Stimulated activated memory B cell treated with anti-CD40 and anti-IgM and Interleukin-4, amounts not matched to agents 10 μg/mL and 1 μg/mL and 100 μg/mL, for 72 hours (primary cell): Measurements from ENCODE around the gene HACE1.

ENCODE experiments used
- ATAC-seq: fragments of 150-1000 bp; cut with Tn5 transposase; 2 replicates; pipeline ENCODE4 v1.10.0; 2021
- H3K27ac Mint-ChIP-seq: one replicate; pipeline ENCODE4 v1.8.0; 2022; ENCODE audit warnings: mild to moderate bottlenecking, mixed read lengths
- H3K27me3 Mint-ChIP-seq: one replicate; pipeline ENCODE4 v1.8.0; 2022; ENCODE audit warnings: mixed read lengths
- H3K36me3 Mint-ChIP-seq: one replicate; pipeline ENCODE4 v1.8.0; 2022; ENCODE audit warnings: mixed read lengths
- H3K4me1 Mint-ChIP-seq: one replicate; pipeline ENCODE4 v1.8.0; 2022; ENCODE audit warnings: mixed read lengths
- H3K4me3 Mint-ChIP-seq: one replicate; pipeline ENCODE4 v1.8.0; 2022; ENCODE audit warnings: mild to moderate bottlenecking, moderate library complexity, mixed read lengths
- H3K9me3 Mint-ChIP-seq: one replicate; pipeline ENCODE4 v1.8.0; 2022; ENCODE audit warnings: mixed read lengths

The HACE1 gene

DNA sequence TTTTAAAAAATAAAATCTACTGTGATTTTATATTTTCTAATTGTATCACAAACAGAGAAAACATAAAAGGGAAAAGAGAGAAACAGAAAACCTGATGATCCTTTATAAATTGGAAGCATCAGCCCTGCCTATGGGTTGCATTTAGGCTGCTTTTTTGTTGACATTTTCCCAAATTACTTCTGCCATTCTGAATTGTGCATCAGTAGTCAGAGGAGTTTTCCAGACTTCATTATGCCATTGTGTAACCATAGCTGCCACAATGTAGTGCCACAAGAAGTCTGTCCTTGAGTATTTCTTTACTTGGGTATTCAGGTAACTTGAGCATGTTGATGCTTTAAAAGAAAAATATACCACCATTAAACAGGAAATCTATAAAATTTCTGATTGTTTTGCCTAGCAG lies 130.3 kb downstream of the HACE1 start:
- peaks cover 17% of the 10 kb centered on the region for H3K36me3 Mint-ChIP-seq
- ATAC-seq: no peak
- H3K9me3 Mint-ChIP-seq: peaks cover 2% of the 10 kb centered on the region
- H3K27ac Mint-ChIP-seq: no peak overlapping the region
- no peaks in the 10 kb centered on the region for H3K27me3 Mint-ChIP-seq
- no peaks in the 10 kb centered on the region for H3K4me1 Mint-ChIP-seq
- no peak overlapping the region for H3K4me3 Mint-ChIP-seq

DNA sequence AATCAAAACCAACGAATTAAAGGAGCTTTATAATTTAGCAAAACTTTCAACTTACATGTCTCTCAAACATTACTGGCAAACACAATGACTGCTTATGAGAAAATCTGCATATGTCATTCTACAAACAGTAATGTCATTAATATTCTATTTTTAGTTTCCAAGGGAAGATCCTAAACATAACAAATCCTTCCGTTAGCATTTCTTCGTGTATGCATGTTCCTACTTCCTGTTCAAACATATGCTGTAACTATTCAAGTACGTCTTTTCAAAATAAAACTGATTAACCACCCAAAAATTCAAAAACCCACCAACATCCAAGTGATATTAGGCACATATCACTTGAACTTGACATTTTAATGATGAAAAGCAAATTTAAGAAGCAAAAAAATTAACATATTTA lies 131.3 kb downstream of the HACE1 start:
- Mint-ChIP-seq H3K27me3 (no peaks in the 10 kb centered on the region), H3K27ac (no peak overlapping the region), H3K4me3 (no peak overlapping the region), H3K9me3 (peaks cover 2% of the 10 kb centered on the region), H3K36me3 (peaks cover 15% of the 10 kb centered on the region), H3K4me1 (no peaks in the 10 kb centered on the region)
- ATAC-seq: no peak

DNA sequence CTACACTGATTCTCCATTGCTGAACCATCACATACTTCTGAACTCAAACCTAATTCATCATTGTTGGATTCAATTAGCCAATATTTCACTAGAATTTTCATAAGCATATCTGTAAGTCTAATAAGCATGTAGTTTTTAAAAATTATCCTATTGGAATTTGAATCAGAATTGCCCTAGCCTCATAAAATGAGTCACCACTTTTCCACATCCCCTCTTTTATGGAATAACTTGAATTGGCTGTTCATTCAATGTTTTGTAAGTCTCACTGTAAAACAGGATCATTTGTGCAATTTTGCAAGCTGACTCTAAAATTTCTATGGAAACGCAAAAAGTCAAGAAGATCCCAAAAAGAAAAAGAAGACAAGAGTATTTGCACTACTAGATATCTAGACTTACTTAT lies 141.0 kb downstream of the HACE1 start:
- H3K4me3 Mint-ChIP-seq: no peak overlapping the region
- ATAC-seq: no peak
- no peaks in the 10 kb centered on the region for H3K36me3 Mint-ChIP-seq
- no peaks in the 10 kb centered on the region for H3K4me1 Mint-ChIP-seq
- H3K9me3 Mint-ChIP-seq: no peaks in the 10 kb centered on the region
- no peaks in the 10 kb centered on the region for H3K27me3 Mint-ChIP-seq
- no peak overlapping the region for H3K27ac Mint-ChIP-seq

DNA sequence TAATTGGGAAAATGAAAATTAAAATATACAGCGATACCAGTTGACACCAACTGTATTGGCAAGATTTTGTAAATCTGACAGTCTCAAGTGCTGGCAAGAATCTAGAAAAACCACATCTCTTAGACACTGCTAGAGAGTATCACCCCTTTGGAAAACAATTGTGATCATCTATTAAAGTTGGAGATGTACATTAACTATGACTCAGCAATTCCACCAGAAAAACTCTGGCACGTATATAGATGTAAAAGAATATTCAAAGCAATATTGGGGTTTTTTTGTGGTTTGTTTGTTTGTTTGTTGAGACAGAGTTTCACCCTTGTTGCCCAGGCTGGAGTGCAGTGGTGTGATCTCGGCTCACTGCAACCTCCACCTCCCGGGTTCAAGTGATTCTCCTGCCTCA lies 142.9 kb downstream of the HACE1 start:
- no peak for ATAC-seq
- no peaks in the 10 kb centered on the region for H3K36me3 Mint-ChIP-seq
- H3K9me3 Mint-ChIP-seq: no peaks in the 10 kb centered on the region

DNA sequence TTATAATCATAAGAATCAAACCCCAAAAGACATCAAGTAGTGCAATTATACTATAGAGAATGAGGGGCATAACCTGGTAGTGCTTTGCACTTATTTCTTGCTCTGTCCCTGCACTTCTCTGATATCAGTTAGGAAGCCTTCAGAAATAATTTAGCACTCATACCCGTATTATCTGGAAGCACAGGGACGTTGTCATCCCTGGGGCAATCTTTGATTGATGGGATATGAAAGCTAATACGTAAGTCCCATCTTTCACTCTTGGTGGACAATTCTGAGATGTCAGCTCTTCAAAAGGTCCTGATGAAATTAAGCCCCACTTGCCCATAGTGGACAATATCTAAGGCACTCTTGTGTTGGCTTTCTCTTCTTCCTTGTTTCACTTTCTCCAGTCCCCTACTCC lies 144.9 kb downstream of the HACE1 start:
- H3K27ac Mint-ChIP-seq: no peak overlapping the region
- ATAC-seq: no peak
- H3K9me3 Mint-ChIP-seq: no peaks in the 10 kb centered on the region
- H3K36me3 Mint-ChIP-seq: no peaks in the 10 kb centered on the region
- H3K27me3 Mint-ChIP-seq: no peaks in the 10 kb centered on the region
- no peak overlapping the region for H3K4me3 Mint-ChIP-seq
- no peaks in the 10 kb centered on the region for H3K4me1 Mint-ChIP-seq

More for the DNA sequence above, 142.9 kb downstream of the HACE1 start:
- Mint-ChIP-seq H3K27me3 (no peaks in the 10 kb centered on the region), H3K4me1 (no peaks in the 10 kb centered on the region), H3K27ac (no peak overlapping the region), H3K4me3 (no peak overlapping the region)

DNA sequence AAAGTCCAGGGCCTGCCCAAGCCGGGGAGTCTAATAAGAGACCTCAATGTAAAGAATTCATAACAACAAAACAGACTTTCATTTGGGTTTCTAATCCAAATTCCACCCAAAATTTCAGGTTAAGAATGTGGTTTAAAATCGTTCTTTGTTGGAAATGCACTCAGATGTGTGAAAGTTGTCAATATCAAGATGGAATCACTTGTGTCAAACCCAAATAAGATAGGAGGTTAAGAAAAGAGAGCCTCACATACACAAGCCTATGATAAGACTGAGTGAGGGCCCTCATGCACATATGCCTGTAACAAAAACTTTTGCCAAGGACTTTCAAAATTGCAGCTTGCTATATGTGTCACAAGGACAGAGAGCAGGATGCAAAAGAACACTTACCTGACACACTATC lies 145.7 kb downstream of the HACE1 start:
- H3K27ac Mint-ChIP-seq: no peak overlapping the region
- no peaks in the 10 kb centered on the region for H3K36me3 Mint-ChIP-seq

DNA sequence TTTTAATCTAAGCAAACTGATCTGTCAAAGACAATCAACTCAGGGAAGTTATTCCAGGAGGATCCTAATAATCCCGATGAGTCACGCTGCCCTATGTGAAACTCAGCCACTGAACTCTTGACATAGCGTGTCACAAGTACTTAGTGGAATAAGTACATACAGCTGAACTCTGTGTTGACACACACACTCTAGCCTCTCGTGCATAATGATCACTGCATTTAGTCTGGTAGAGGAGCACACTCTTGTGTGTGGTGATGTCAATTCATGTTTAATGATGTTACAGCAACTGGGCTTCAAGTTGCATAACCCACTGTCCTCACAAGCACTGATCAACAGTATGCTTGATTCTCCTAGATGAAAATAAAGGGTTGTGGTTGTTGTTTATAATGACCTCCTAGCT lies 148.3 kb downstream of the HACE1 start:
- H3K27ac Mint-ChIP-seq: no peak overlapping the region
- H3K27me3 Mint-ChIP-seq: no peaks in the 10 kb centered on the region
- no peak overlapping the region for H3K4me3 Mint-ChIP-seq
- no peaks in the 10 kb centered on the region for H3K4me1 Mint-ChIP-seq
- ATAC-seq: no peak
- no peaks in the 10 kb centered on the region for H3K9me3 Mint-ChIP-seq
- no peaks in the 10 kb centered on the region for H3K36me3 Mint-ChIP-seq

More for the DNA sequence above, 145.7 kb downstream of the HACE1 start:
- no peaks in the 10 kb centered on the region for H3K9me3 Mint-ChIP-seq
- no peaks in the 10 kb centered on the region for H3K27me3 Mint-ChIP-seq
- H3K4me1 Mint-ChIP-seq: no peaks in the 10 kb centered on the region
- no peak overlapping the region for H3K4me3 Mint-ChIP-seq
- no peak for ATAC-seq

DNA sequence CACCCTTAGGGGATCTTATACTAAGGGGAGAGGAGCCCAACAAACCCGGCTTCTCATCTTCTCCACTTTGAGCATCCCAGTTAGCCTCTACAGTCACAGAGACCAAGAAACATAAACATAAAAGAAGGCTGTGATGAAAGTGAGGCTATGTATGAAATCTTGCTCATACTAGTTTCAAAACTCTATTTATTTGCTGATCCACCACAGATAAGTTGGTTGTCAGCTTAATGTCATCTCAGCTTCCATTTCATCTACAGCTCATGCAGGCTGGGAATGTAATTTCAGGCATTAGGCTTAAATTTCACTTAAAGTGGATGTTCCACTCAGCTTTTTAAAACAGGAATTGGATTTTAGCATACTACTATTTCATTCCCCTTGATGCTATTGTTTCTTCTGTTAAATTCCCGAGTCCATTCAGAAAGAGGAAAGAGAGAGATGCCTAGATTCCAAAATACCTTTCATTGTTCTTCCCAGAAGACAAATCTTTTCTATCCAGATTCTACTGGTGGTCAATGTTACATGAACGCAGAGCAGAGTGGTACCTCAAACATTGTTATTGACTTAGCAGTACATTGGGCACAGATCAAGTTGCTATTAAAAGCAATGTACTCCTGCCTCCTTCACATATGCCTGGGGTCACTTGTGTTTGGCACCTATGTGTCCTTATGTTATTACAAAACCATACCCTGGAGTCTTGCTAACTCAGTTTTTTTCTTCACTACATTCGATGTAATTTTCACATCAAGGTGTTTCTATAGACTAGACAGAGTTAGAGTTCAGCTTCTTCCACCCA lies 149.0 kb downstream of the HACE1 start:
- no peaks in the 10 kb centered on the region for H3K4me1 Mint-ChIP-seq
- no peaks in the 10 kb centered on the region for H3K9me3 Mint-ChIP-seq
- H3K27ac Mint-ChIP-seq: no peak overlapping the region
- no peaks in the 10 kb centered on the region for H3K27me3 Mint-ChIP-seq
- ATAC-seq: no peak
- no peaks in the 10 kb centered on the region for H3K36me3 Mint-ChIP-seq
- no peak overlapping the region for H3K4me3 Mint-ChIP-seq

DNA sequence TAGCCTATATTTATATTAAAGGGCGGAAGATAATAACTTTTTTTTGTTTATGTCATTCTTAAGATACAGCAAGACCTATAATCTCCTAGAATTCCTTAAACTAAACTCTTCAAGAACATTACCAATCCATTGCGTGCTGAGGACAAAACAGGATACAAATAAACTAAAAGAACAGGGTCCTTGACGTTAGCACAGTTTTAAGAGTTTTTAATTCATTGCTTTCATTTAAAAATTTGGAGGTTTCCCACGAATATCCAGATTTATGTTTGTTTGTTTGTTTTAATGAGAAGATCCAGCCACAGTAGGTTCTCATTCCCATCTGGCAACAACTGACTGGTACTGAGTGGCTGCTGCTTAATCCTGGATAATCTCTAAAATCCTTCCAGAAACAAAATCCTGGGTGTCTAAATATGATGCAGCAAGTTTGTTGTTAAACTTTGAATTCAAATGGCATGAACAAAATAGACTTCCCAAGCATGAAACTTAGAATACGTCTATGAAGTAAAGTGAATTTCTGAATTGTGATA lies 153.7 kb downstream of the HACE1 start:
- H3K9me3 Mint-ChIP-seq: no peaks in the 10 kb centered on the region
- no peaks in the 10 kb centered on the region for H3K36me3 Mint-ChIP-seq
- ATAC-seq: no peak
- H3K27me3 Mint-ChIP-seq: no peaks in the 10 kb centered on the region
- H3K4me3 Mint-ChIP-seq: no peak overlapping the region
- H3K27ac Mint-ChIP-seq: no peak overlapping the region
- peaks cover 8% of the 10 kb centered on the region for H3K4me1 Mint-ChIP-seq

DNA sequence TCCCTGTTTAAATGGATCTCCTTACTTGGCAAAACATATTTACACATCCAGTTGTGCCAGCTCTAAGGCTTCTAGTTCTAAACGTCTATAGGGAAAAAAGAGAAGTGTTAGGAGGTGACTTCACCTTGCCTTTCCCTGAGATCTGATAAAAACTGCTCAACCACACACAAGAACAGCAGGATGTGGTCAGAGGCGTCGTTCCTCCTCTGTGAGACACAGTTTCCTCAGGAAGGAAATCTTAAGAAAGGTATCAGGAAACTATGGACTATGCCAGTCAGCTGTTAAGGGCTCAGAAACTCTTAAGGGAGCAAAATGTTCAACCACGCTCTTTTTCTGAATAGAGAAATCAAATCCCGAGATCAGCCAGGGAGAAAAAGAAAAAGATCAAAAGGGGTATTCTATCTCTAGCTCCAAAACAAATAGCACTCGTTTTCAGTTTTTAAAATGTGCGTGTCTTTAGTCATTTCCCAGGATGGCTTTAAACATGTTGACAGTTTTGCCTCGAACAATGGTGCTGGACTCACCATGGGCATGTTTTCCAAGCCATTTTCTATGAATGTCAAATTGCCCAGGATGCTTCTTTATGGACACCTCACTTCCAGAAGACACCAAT lies 154.5 kb downstream of the HACE1 start:
- Mint-ChIP-seq H3K27ac (no peak overlapping the region), H3K27me3 (no peaks in the 10 kb centered on the region), H3K4me3 (no peak overlapping the region), H3K4me1 (peaks cover 8% of the 10 kb centered on the region), H3K36me3 (no peaks in the 10 kb centered on the region), H3K9me3 (no peaks in the 10 kb centered on the region)
- no peak for ATAC-seq

GRCh38 chr6:104704191-104704590 lies 155.5 kb downstream of the HACE1 start:
- peaks cover 8% of the 10 kb centered on the region for H3K4me1 Mint-ChIP-seq
- no peaks in the 10 kb centered on the region for H3K27me3 Mint-ChIP-seq
- no peak for ATAC-seq
- H3K27ac Mint-ChIP-seq: no peak overlapping the region
- H3K4me3 Mint-ChIP-seq: no peak overlapping the region
- H3K9me3 Mint-ChIP-seq: no peaks in the 10 kb centered on the region
- H3K36me3 Mint-ChIP-seq: no peaks in the 10 kb centered on the region

GRCh38 chr6:104702126-104702841 lies 157.4 kb downstream of the HACE1 start:
- H3K4me3 Mint-ChIP-seq: no peak overlapping the region
- H3K9me3 Mint-ChIP-seq: no peaks in the 10 kb centered on the region
- no peak overlapping the region for H3K27ac Mint-ChIP-seq
- peaks cover 8% of the 10 kb centered on the region for H3K4me1 Mint-ChIP-seq
- no peaks in the 10 kb centered on the region for H3K36me3 Mint-ChIP-seq
- ATAC-seq: no peak
- no peaks in the 10 kb centered on the region for H3K27me3 Mint-ChIP-seq

DNA sequence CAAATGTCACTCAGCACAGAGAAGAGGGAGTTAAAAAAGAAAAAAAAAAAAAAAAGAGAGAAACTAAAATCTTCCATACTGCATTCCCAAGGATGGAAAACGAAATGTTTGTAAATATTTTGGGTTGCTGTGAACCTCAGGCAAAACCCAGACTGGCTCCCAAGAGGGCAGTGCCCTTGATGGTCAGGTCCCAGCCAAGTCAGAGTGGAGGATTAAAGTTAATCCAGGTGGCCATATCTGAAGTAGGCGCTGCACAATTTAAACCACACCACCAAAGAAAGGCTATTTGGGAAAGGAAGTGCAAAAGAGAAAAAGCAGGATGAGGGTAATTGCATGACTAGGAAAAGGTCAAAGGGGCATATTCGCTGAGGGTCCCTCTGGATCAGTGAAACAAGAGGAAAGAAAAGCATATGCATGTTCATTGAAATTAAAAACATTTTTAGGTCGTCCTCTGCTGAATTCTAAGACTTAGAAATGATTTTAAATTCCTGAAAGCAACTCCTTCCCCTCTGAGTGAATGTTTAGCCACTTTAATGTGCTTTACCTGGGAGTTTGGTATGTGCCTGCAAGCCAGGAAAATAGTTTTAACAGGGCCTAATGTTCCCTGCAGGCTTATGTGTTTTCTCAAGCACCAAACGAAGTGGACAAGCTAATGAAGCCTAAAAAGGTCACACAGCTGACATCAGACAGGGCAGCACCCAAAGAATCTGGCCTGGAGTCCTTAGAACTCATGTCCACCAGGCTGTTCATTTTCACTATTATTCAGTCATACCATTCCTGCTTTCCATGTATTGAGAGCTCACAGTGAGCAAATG lies 159.1 kb downstream of the HACE1 start:
- no peak overlapping the region for H3K4me3 Mint-ChIP-seq
- H3K9me3 Mint-ChIP-seq: no peaks in the 10 kb centered on the region
- no peak overlapping the region for H3K27ac Mint-ChIP-seq
- H3K4me1 Mint-ChIP-seq: peaks cover 8% of the 10 kb centered on the region
- H3K27me3 Mint-ChIP-seq: no peaks in the 10 kb centered on the region
- no peaks in the 10 kb centered on the region for H3K36me3 Mint-ChIP-seq
- ATAC-seq: no peak

DNA sequence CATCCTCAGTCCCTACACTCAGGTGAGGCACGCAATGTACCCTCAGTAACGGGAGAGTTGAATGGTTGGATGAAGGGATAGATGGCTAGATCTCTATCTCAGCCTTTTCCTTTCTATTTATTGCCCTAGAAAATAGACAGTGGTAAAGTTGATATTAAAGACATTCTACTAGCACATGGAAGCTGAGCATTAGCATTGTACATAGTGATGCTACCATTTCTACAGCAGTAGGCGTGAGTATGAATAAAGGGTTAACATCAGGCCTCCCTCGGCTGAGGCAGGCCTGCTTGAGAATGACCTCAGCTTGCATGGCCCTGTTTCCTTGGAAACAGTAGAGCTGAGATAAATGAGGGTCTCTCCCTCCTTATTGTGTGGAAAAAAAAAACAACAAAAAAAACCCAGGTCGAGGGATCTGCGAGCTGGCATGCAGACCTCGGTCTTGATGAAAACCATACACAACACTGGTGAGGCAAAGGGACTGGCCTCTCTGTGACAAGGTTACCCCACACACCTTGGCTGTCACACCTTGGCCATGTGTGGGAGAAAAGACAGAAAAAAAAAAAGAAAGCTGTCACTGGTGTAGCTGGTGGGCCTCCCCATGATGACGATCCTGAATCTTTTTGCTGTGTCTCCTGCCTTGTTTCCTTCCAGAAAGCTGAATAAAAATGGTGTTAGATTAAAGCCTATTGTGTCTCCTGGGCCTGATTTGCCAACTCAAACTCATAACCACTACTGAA lies 160.0 kb downstream of the HACE1 start:
- Mint-ChIP-seq H3K27ac (no peak overlapping the region), H3K4me1 (peaks cover 2% of the 10 kb centered on the region), H3K9me3 (no peaks in the 10 kb centered on the region)

More for the DNA sequence above, 160.0 kb downstream of the HACE1 start:
- no peak for ATAC-seq
- H3K4me3 Mint-ChIP-seq: no peak overlapping the region
- no peaks in the 10 kb centered on the region for H3K36me3 Mint-ChIP-seq
- H3K27me3 Mint-ChIP-seq: no peaks in the 10 kb centered on the region
